HCT116 (cell line): ENCODE results near the gene TMEM234. TPM values are rescaled to one million over a fixed set of nuclear protein-coding genes. Genes with fewer than 3 reads are reported as not detected.
A peak's percentile ranks its signal among the peaks of the same experiment; 100 is the strongest.

Experiments used
- ATAC-seq: fragments of 200-7000 bp; cut with Tn5 transposase; 2 replicates; pipeline ENCODE4 v1.9.1; 2020; ENCODE audit warnings: mild to moderate bottlenecking, moderate library complexity
- BruUV-seq: library from RNA; stranded (reverse); fragments of 400-500 nt; replicated peaks from 2 replicates; lab custom pipeline; 2021; lab: Mats Ljungman, UMichigan
- CTCF ChIA-PET: fragments of 300-600 bp; sonication (Branson Sonifier 250); formaldehyde crosslinking; loops from one replicate; lab custom pipeline; 2021; ENCODE audit warnings: antibody characterized with exemption; lab: Charles Lee
- POLR2A ChIA-PET: fragments of 300-600, 350-600 bp; sonication (Branson Sonifier 250); formaldehyde crosslinking; loops from one replicate; lab custom pipeline; 2021; ENCODE audit warnings: antibody characterized with exemption; lab: Charles Lee
- RAD21 ChIA-PET, 2 experiments: fragments of 300-600 bp; sonication (Branson Sonifier 250); formaldehyde crosslinking; loops; one replicate each; lab custom pipeline; 2023; ENCODE audit warnings: low total read pairs in 2 of 2; ENCODE audit not compliant: uncharacterized antibody in 2 of 2, unreplicated experiment in 2 of 2, low non-redundant PET in 1 of 2; lab: Charles Lee
- DNase-seq: peaks from one replicate; pipeline ENCODE4 v3.0.0-alpha.2; 2010; ENCODE audit warnings: low read depth, low spot score
- H2AFZ ChIP-seq: fragments of 200-600 bp; shearing (Covaris generic), sonication (generic); 2 replicates; pipeline ENCODE4 v1.6.1; 2017; ENCODE audit warnings: low read depth, mixed run types, mixed read lengths, antibody characterized with exemption, low read length; ENCODE audit not compliant: poor library complexity, severe bottlenecking
- H3K27ac ChIP-seq: 2 replicates; pipeline ENCODE4 v1.5.1; 2012; ENCODE audit warnings: low read depth, low read length
- H3K27me3 ChIP-seq: fragments of 200-600 bp; sonication (generic); 2 replicates; pipeline ENCODE4 v1.6.1; 2016; ENCODE audit warnings: mixed run types, low read length, mixed read lengths; ENCODE audit not compliant: insufficient read depth
- H3K36me3 ChIP-seq, 2 experiments: fragments of 200-500 bp in 1 of 2; fragments of 200-600 bp in 1 of 2; sonication (Bioruptor generic) in 1 of 2; sonication (generic) in 1 of 2; 2 replicates each; pipeline versions ENCODE4 v1.5.1 to v1.6.1; 2014 to 2016; ENCODE audit warnings: low read length in 2 of 2, inconsistent platforms in 1 of 2, mixed read lengths in 1 of 2, mixed run types in 1 of 2; ENCODE audit not compliant: insufficient read depth in 2 of 2, control insufficient read depth in 1 of 2
- H3K4me1 ChIP-seq, 2 experiments: fragments of 200-600 bp in 1 of 2; sonication (generic) in 1 of 2; 2 replicates each; pipeline versions ENCODE4 v1.5.1 to v1.6.1; 2012 to 2017; ENCODE audit warnings: low read length in 2 of 2, inconsistent platforms in 1 of 2, mild to moderate bottlenecking in 1 of 2, mixed read lengths in 1 of 2, mixed run types in 1 of 2, moderate library complexity in 1 of 2; ENCODE audit not compliant: insufficient read depth in 2 of 2, control insufficient read depth in 1 of 2
- H3K4me2 ChIP-seq: fragments of 200-600 bp; sonication (generic); 2 replicates; pipeline ENCODE4 v1.6.1; 2017; ENCODE audit warnings: mixed run types, low read length, mixed read lengths
- H3K4me3 ChIP-seq, 2 experiments: fragments of 200-600 bp in 1 of 2; sonication (generic) in 1 of 2; replicated peaks in 1 of 2; 2 replicates each; pipeline ENCODE4 v1.5.1; 2011 to 2016; ENCODE audit warnings: low read length in 2 of 2, control low read depth in 1 of 2, low read depth in 1 of 2, mild to moderate bottlenecking in 1 of 2, mixed read lengths in 1 of 2, mixed run types in 1 of 2
- H3K79me2 ChIP-seq: fragments of 200-600 bp; sonication (generic); 2 replicates; pipeline ENCODE4 v1.6.1; 2017; ENCODE audit warnings: mild to moderate bottlenecking, mixed run types, low read length, moderate library complexity, mixed read lengths; ENCODE audit not compliant: insufficient read depth
- H3K9ac ChIP-seq: fragments of 200-600 bp; sonication (generic); 2 replicates; pipeline ENCODE4 v1.6.1; 2016; ENCODE audit warnings: low read length, mixed read lengths
- H3K9me2 ChIP-seq: fragments of 200-600 bp; sonication (generic), shearing (Covaris generic); 2 replicates; pipeline ENCODE4 v1.6.1; 2017; ENCODE audit warnings: mixed run types, mild to moderate bottlenecking, moderate library complexity; ENCODE audit not compliant: insufficient read depth
- H3K9me3 ChIP-seq, 2 experiments: fragments of 200-500 bp in 1 of 2; fragments of 200-600 bp in 1 of 2; sonication (Bioruptor generic) in 1 of 2; sonication (generic) in 1 of 2; 2 replicates each; pipeline ENCODE4 v1.6.1; 2014 to 2017; ENCODE audit warnings: low read length in 2 of 2, mixed read lengths in 2 of 2, inconsistent platforms in 1 of 2, low read depth in 1 of 2, mild to moderate bottlenecking in 1 of 2, mixed run types in 1 of 2, moderate library complexity in 1 of 2; ENCODE audit not compliant: control insufficient read depth in 1 of 2, insufficient read depth in 1 of 2
- H4K20me1 ChIP-seq: fragments of 200-600 bp; sonication (generic), shearing (Covaris generic); 2 replicates; pipeline ENCODE4 v1.6.1; 2017; ENCODE audit warnings: mixed run types, mild to moderate bottlenecking, moderate library complexity; ENCODE audit not compliant: insufficient read depth
- CEBPB ChIP-seq: IDR thresholded peaks from 2 replicates; pipeline ENCODE4 v1.6.1; 2012; ENCODE audit warnings: low read depth
- EGR1 ChIP-seq: IDR thresholded peaks from 2 replicates; pipeline ENCODE4 v1.6.1; 2012; ENCODE audit warnings: low read depth
- ELF1 ChIP-seq: IDR thresholded peaks from 2 replicates; pipeline ENCODE4 v1.6.1; 2012; ENCODE audit warnings: low read depth, borderline replicate concordance
- EZH2phosphoT487 ChIP-seq: fragments of 200-600 bp; IDR thresholded peaks from 2 replicates; pipeline ENCODE4 v1.6.1; 2018; ENCODE audit warnings: antibody characterized with exemption, borderline replicate concordance
- FOSL1 ChIP-seq: IDR thresholded peaks from 2 replicates; pipeline ENCODE4 v1.6.1; 2012; ENCODE audit warnings: low read depth
- MAX ChIP-seq: IDR thresholded peaks from 2 replicates; pipeline ENCODE4 v1.6.1; 2012
- POLR2A ChIP-seq: IDR thresholded peaks from 2 replicates; pipeline ENCODE4 v1.7.0; 2011; ENCODE audit warnings: borderline replicate concordance; ENCODE audit not compliant: insufficient read depth, insufficient read length; ENCODE audit errors: extremely low read depth
- RAD21 ChIP-seq: IDR thresholded peaks from 2 replicates; pipeline ENCODE4 v1.6.1; 2012; ENCODE audit warnings: low read depth, mild to moderate bottlenecking
- REST ChIP-seq: IDR thresholded peaks from 2 replicates; pipeline ENCODE4 v1.6.1; 2012; ENCODE audit warnings: low read depth
- SIN3A ChIP-seq: IDR thresholded peaks from 2 replicates; pipeline ENCODE4 v1.6.1; 2012; ENCODE audit warnings: low read depth
- SP1 ChIP-seq: IDR thresholded peaks from 2 replicates; pipeline ENCODE4 v1.6.1; 2012; ENCODE audit warnings: low read depth
- TCF7L2 ChIP-seq: IDR thresholded peaks from 2 replicates; pipeline ENCODE4 v1.7.0; 2011; ENCODE audit warnings: borderline replicate concordance, inconsistent platforms; ENCODE audit not compliant: insufficient read depth, insufficient read length; ENCODE audit errors: extremely low read depth
- YY1 ChIP-seq: IDR thresholded peaks from 2 replicates; pipeline ENCODE4 v1.6.1; 2011; ENCODE audit warnings: low read length, low read depth, moderate library complexity, mild to moderate bottlenecking; ENCODE audit not compliant: insufficient replicate concordance; ENCODE audit errors: extremely low read depth
- ZFX ChIP-seq: fragments of 450-650 bp; IDR thresholded peaks from 2 replicates; pipeline ENCODE4 v1.6.1; 2017
- ZNF274 ChIP-seq: fragments of 200-500 bp; sonication (Bioruptor generic); IDR thresholded peaks from 2 replicates; pipeline ENCODE4 v1.6.1; 2014; ENCODE audit warnings: mild to moderate bottlenecking, low read depth, low read length, inconsistent platforms
- intact Hi-C: fragments of 100-400 bp; cut with micrococcal nuclease; formaldehyde crosslinking; loops from 2 replicates; pipeline ENCODE4 v1.10.0; 2022
- total RNA-seq: library from RNA; stranded (reverse); gene quantifications from one replicate; pipeline ENCODE4 v1.2.1, GENCODE V29; 2021; ENCODE audit not compliant: unreplicated experiment
- TF ChIP-seq, protein P1 (sequence below), 3 experiments: fragments of 200-600 bp in 1 of 3; sonication (generic) in 1 of 3; IDR thresholded peaks in 2 of 3; conservative IDR thresholded peaks in 1 of 3; 2 replicates each; pipeline ENCODE4 v1.5.1; 2012 to 2017; ENCODE audit warnings: low read depth in 2 of 3, low read length in 2 of 3, antibody characterized with exemption in 1 of 3, borderline replicate concordance in 1 of 3, control low read depth in 1 of 3, mild to moderate bottlenecking in 1 of 3, mixed read lengths in 1 of 3, mixed run types in 1 of 3, moderate library complexity in 1 of 3; ENCODE audit not compliant: insufficient read depth in 1 of 3
- TF ChIP-seq, protein P2 (sequence below): IDR thresholded peaks from 2 replicates; pipeline ENCODE4 v1.6.1; 2011; ENCODE audit warnings: mild to moderate bottlenecking, low read length, moderate library complexity; ENCODE audit not compliant: insufficient replicate concordance; ENCODE audit errors: extremely low read depth

Gene TMEM234
- total RNA-seq, 1 experiment from 2014 or later = 12.3 TPM

DNA sequence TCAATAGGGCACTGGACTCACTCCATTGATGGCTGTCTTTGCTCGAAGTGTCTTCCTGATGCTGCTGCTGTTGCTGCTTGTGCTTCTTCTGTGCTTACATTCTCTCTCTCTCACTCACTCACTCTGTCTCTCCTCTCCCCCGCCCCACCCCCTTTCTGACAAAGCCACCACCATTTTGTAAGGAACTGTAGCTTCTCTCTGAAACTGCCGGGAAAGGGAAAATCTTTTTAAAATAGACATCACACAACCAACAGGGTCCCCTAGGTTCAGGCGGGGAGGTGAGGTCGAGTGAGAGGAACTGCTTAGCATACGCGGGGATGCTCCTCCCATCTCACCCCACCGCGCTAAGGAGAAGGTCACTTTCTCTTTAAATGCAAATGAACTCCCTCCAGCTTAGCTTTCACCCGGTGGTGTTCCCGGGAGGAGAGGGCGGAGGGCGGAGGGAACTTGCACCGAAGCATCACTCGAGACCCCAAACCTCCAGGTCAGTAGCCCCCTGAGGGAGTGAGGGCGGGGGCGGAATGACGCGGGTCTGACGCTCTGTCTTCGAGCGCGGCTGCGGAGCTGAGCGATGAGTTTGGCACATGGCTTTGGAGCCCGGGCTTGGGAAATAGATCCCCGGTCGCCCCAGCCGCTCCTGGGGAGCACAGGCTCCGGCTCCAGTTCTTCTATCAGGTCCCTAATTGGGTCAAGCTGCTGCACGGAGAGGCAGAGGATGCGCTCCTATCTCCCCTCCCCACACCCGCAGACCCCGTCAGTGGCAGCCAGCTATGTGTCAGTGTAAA is 21.7 kb downstream of the TMEM234 start, which contains the start of gene CCDC28B:
CCDC28B (plus strand) TSS at position 370 of the 785 bp plus-strand sequence. CDS start 1,341 bp downstream, outside the sequence.
- Histone ChIP-seq H3K4me3 (peak within 1 kb of the TSS; percentile 38 to 51), H2AFZ (no peak within 1 kb of the TSS), H3K9me3 (no peaks in the 10 kb centered on the region), H3K36me3 (peaks cover 2 to 19% of the 10 kb centered on the region in 2 experiments; a peak in 3 of 4 replicates), H3K79me2 (no peaks in the 10 kb centered on the region), H3K9ac (peak within 1 kb of the TSS; percentile 47), H3K4me2 (peak within 1 kb of the TSS; percentile 71), H4K20me1 (no peaks in the 10 kb centered on the region), H3K9me2 (no peaks in the 10 kb centered on the region), H3K27me3 (no peaks in the 10 kb centered on the region), H3K27ac (no peak within 1 kb of the TSS), H3K4me1 (peaks cover 5 to 28% of the 10 kb centered on the region in 2 experiments; a peak in 3 of 4 replicates)
- TF ChIP-seq EGR1 = peak; percentile 50; the same call in 1 of the 2 replicates
- no peak for TF ChIP-seq TCF7L2
- peak; percentile 46 for TF ChIP-seq YY1
- no peak for TF ChIP-seq POLR2A
- no peak for TF ChIP-seq RAD21
- TF ChIP-seq ZNF274 = no peak
- peak; percentile 78 for TF ChIP-seq MAX
- TF ChIP-seq, protein P1, sequence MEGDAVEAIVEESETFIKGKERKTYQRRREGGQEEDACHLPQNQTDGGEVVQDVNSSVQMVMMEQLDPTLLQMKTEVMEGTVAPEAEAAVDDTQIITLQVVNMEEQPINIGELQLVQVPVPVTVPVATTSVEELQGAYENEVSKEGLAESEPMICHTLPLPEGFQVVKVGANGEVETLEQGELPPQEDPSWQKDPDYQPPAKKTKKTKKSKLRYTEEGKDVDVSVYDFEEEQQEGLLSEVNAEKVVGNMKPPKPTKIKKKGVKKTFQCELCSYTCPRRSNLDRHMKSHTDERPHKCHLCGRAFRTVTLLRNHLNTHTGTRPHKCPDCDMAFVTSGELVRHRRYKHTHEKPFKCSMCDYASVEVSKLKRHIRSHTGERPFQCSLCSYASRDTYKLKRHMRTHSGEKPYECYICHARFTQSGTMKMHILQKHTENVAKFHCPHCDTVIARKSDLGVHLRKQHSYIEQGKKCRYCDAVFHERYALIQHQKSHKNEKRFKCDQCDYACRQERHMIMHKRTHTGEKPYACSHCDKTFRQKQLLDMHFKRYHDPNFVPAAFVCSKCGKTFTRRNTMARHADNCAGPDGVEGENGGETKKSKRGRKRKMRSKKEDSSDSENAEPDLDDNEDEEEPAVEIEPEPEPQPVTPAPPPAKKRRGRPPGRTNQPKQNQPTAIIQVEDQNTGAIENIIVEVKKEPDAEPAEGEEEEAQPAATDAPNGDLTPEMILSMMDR (IDR thresholded peaks at IDR 0.05 in 2 of 3, conservative IDR thresholded peaks at IDR 0.05 in 1 of 3; ENCODE audit: borderline replicate concordance in 1 of 3, insufficient read depth in 1 of 3, low read depth in 2 of 3, low read length in 2 of 3) = no peak
- no peak for TF ChIP-seq REST
- TF ChIP-seq CEBPB = no peak
- no peak for TF ChIP-seq SIN3A
- TF ChIP-seq ELF1 = no peak
- no peak for TF ChIP-seq EZH2phosphoT487
- TF ChIP-seq SP1 = no peak
- TF ChIP-seq FOSL1 = no peak
- TF ChIP-seq ZFX = no peak
- TF ChIP-seq, protein P2, sequence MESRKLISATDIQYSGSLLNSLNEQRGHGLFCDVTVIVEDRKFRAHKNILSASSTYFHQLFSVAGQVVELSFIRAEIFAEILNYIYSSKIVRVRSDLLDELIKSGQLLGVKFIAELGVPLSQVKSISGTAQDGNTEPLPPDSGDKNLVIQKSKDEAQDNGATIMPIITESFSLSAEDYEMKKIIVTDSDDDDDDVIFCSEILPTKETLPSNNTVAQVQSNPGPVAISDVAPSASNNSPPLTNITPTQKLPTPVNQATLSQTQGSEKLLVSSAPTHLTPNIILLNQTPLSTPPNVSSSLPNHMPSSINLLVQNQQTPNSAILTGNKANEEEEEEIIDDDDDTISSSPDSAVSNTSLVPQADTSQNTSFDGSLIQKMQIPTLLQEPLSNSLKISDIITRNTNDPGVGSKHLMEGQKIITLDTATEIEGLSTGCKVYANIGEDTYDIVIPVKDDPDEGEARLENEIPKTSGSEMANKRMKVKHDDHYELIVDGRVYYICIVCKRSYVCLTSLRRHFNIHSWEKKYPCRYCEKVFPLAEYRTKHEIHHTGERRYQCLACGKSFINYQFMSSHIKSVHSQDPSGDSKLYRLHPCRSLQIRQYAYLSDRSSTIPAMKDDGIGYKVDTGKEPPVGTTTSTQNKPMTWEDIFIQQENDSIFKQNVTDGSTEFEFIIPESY = no peak
- RAD21 ChIA-PET = no interaction called here
- intact Hi-C loops = no loop called here
- DNase-seq (no peak), ATAC-seq (peak; percentile 55)
- CTCF ChIA-PET = interaction anchor here (1.0 to 1.4 kb wide), 2 partner anchors 15 to 48 kb away, joined by 3 read pairs; no protein-coding TSS in a partner anchor
- BruUV-seq = no TSS peak
- POLR2A ChIA-PET = interaction anchor here (0.7 kb wide), 1 partner anchor 59 kb away, joined by 3 read pairs; no protein-coding TSS in a partner anchor
